ENCODE results near the gene NEK6. TPM values are rescaled to one million over a fixed set of nuclear protein-coding genes. Genes with fewer than 3 reads are reported as not detected.
A peak's percentile ranks its signal among the peaks of the same experiment; 100 is the strongest.

The NEK6 gene
- total RNA-seq, 1 experiment from 2014 or later, result 43.9 TPM

GRCh38 chr9:124295159-124295794, 37.5 kb downstream of the NEK6 start:
- no peak for DNase-seq (ENCODE audit: low read depth)

GRCh38 chr9:124296094-124296493, 38.3 kb downstream of the NEK6 start:
- DNase-seq (ENCODE audit: low read depth), result no peak

GRCh38 chr9:124296796-124297550, 39.2 kb downstream of the NEK6 start:
- no peak for DNase-seq (ENCODE audit: low read depth)

GRCh38 chr9:124297551-124297901, 39.8 kb downstream of the NEK6 start:
- peak; percentile 96 for DNase-seq (ENCODE audit: low read depth)

GRCh38 chr9:124297915-124298645, 40.3 kb downstream of the NEK6 start:
- DNase-seq (ENCODE audit: low read depth), result no peak

- DNase-seq (ENCODE audit: low read depth), result no peak
Measured at GRCh38 chr9:124298646-124299235, 41.0 kb downstream of the NEK6 start.

- no peak for DNase-seq (ENCODE audit: low read depth)
Measured at GRCh38 chr9:124299515-124300090, 41.9 kb downstream of the NEK6 start.

GRCh38 chr9:124300312-124300711, 42.6 kb downstream of the NEK6 start:
- DNase-seq (ENCODE audit: low read depth), result no peak

- no peak for DNase-seq (ENCODE audit: low read depth)
Measured at GRCh38 chr9:124302921-124303320, 45.2 kb downstream of the NEK6 start.

GRCh38 chr9:124303762-124304161, 46.0 kb downstream of the NEK6 start:
- no peak for DNase-seq (ENCODE audit: low read depth)

GRCh38 chr9:124304285-124304684, 46.5 kb downstream of the NEK6 start:
- DNase-seq (ENCODE audit: low read depth), result no peak

- peak; percentile 88 for DNase-seq (ENCODE audit: low read depth)
Measured at GRCh38 chr9:124306098-124306735, 48.5 kb downstream of the NEK6 start.

- no peak for DNase-seq (ENCODE audit: low read depth)
Measured at GRCh38 chr9:124307379-124308030, 49.8 kb downstream of the NEK6 start.

GRCh38 chr9:124308606-124309491, 51.1 kb downstream of the NEK6 start:
- no peak for DNase-seq (ENCODE audit: low read depth)

- DNase-seq (ENCODE audit: low read depth), result peak; percentile 98
Measured at GRCh38 chr9:124309667-124310084, 51.9 kb downstream of the NEK6 start.

GRCh38 chr9:124311283-124311682, 53.5 kb downstream of the NEK6 start:
- no peak for DNase-seq (ENCODE audit: low read depth)

GRCh38 chr9:124312290-124313265, 54.8 kb downstream of the NEK6 start:
- no peak for DNase-seq (ENCODE audit: low read depth)

GRCh38 chr9:124313940-124314339, 56.2 kb downstream of the NEK6 start:
- DNase-seq (ENCODE audit: low read depth), result no peak

Measured in HT1080 (cell line).